ENCODE data around the gene BLVRB. TPM values are rescaled to one million over a fixed set of nuclear protein-coding genes. Genes with fewer than 3 reads are reported as not detected.
A peak's percentile ranks its signal among the peaks of the same experiment; 100 is the strongest.

Gene BLVRB
- polyA plus RNA-seq, 1 of the 3 experiments (the other 2 are of a cell fraction): 85.9 TPM

DNA sequence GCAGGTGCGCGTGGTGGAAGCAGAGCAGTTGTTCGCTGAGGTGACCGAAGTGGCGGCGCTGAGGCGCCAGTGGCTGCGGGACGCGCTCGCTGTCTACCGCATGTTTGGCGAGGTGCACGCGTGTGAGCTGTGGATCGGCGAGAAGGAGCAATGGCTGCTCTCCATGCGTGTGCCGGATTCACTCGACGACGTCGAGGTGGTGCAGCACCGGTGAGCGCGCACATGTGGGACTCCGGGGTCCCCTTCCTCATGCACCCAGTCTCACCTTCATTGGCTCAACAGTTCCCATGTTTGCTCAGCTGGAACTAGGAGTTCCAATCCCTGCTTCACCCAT lies 47.8 kb upstream of the BLVRB start:
- H3K9me2 ChIP-seq: no peaks in the 10 kb centered on the region

DNA sequence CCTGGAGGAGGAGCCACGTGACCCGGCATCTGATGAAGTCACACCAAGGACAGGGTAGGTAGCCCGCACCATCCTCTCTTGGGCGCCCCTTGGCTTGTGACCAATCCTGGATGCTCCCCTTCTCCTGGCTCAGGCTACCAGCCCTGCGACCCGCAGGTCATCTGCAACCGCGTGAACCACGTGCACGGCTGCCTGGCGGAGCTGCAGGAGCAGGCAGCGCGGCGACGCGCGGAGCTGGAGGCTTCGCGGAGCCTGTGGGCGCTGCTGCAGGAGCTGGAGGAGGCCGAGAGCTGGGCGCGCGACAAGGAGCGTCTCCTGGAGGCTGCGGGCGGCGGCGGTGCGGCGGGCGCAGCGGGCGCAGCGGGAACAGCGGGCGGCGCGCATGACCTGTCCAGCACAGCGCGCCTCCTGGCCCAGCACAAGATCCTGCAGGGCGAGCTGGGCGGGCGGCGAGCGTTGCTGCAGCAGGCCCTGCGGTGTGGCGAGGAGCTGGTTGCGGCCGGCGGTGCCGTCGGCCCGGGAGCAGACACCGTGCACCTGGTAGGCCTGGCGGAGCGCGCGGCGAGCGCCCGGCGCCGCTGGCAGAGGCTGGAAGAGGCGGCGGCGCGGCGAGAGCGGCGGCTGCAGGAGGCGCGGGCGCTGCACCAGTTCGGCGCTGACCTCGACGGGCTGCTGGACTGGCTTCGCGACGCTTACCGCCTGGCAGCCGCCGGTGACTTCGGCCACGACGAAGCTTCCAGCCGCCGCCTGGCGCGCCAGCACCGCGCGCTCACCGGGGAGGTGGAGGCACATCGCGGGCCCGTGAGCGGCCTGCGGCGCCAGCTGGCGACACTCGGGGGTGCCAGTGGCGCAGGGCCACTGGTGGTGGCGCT lies 47.2 kb upstream of the BLVRB start:
- Histone ChIP-seq H3K36me3 (replicated peaks in 1 of 2; ENCODE audit: control insufficient read depth in 1 of 2, insufficient read depth in 2 of 2, low read length in 1 of 2) (no peaks in the 10 kb centered on the region), H3K4me3 (ENCODE audit: low read depth in 2 of 2, low read length in 1 of 2) (no peak overlapping the region), H3F3A (replicated peaks; ENCODE audit: insufficient read depth) (no peaks in the 10 kb centered on the region), H3K4me2 (peak overlapping the region; percentile 41; the same call in 1 of the 2 replicates), H2AFZ (ENCODE audit: low read depth) (no peak overlapping the region), H3K79me2 (ENCODE audit: insufficient read depth) (no peaks in the 10 kb centered on the region), H3K9me2 (no peaks in the 10 kb centered on the region), H3K4me1 (ENCODE audit: control insufficient read depth in 1 of 2, insufficient read depth in 2 of 2, low read depth in 1 of 2, low read length in 1 of 2) (no peaks in the 10 kb centered on the region), H4K20me1 (ENCODE audit: insufficient read depth) (no peaks in the 10 kb centered on the region), H3K27me3 (ENCODE audit: insufficient read depth) (no peaks in the 10 kb centered on the region; the same call in 1 of the 2 replicates), H3K9ac (no peak overlapping the region), H3K27ac (ENCODE audit: low read depth in 2 of 2, low read length in 1 of 2) (no peak overlapping the region), H3K9me3 (no peaks in the 10 kb centered on the region)
- 74% methylated on average over 85 of the region's 105 CpGs for WGBS (ENCODE audit: low lambda C conversion rate)
- CTCF ChIA-PET: interaction anchor here (0.6 to 2.1 kb wide), 6 partner anchors 9 to 122 kb away, joined by 3 to 9 read pairs (median 3); no protein-coding TSS in a partner anchor
- TF ChIP-seq EP300 (IDR thresholded peaks at IDR 0.05; ENCODE audit: borderline replicate concordance in 1 of 2, low read depth in 1 of 2, low read length in 1 of 2): no peak
- no peak for TF ChIP-seq YY1 (IDR thresholded peaks at IDR 0.05; ENCODE audit: low read depth)
- no peak for TF ChIP-seq NRF1 (IDR thresholded peaks at IDR 0.05; ENCODE audit: low read depth, low read length)
- TF ChIP-seq TAF1 (IDR thresholded peaks at IDR 0.05; ENCODE audit: borderline replicate concordance, low read depth, low read length): no peak
- TF ChIP-seq, protein P1, sequence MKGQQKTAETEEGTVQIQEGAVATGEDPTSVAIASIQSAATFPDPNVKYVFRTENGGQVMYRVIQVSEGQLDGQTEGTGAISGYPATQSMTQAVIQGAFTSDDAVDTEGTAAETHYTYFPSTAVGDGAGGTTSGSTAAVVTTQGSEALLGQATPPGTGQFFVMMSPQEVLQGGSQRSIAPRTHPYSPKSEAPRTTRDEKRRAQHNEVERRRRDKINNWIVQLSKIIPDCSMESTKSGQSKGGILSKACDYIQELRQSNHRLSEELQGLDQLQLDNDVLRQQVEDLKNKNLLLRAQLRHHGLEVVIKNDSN (IDR thresholded peaks at IDR 0.05; ENCODE audit: borderline replicate concordance, low read depth): no peak
- TF ChIP-seq CHD2 (IDR thresholded peaks at IDR 0.05; ENCODE audit: low read length, partially characterized antibody): no peak
- no peak for TF ChIP-seq FOXJ3 (CRISPR knock-in tag; IDR thresholded peaks at IDR 0.05)
- TF ChIP-seq ELF1 (IDR thresholded peaks at IDR 0.05): no peak
- no peak for TF ChIP-seq SIN3A (IDR thresholded peaks at IDR 0.05; ENCODE audit: borderline replicate concordance, low read depth, low read length)
- TF ChIP-seq POLR2AphosphoS5 (IDR thresholded peaks at IDR 0.05; ENCODE audit: low read depth, low read length): no peak
- no peak for TF ChIP-seq EZH2phosphoT487 (IDR thresholded peaks at IDR 0.05; ENCODE audit: borderline replicate concordance, low read depth)
- TF ChIP-seq, protein P2, sequence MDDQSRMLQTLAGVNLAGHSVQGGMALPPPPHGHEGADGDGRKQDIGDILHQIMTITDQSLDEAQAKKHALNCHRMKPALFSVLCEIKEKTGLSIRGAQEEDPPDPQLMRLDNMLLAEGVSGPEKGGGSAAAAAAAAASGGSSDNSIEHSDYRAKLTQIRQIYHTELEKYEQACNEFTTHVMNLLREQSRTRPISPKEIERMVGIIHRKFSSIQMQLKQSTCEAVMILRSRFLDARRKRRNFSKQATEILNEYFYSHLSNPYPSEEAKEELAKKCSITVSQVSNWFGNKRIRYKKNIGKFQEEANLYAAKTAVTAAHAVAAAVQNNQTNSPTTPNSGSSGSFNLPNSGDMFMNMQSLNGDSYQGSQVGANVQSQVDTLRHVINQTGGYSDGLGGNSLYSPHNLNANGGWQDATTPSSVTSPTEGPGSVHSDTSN (IDR thresholded peaks at IDR 0.05): no peak
- no peak for TF ChIP-seq MXI1 (IDR thresholded peaks at IDR 0.05; ENCODE audit: low read depth, low read length)
- no peak for TF ChIP-seq RAD21 (IDR thresholded peaks at IDR 0.05; ENCODE audit: low read length)
- TF ChIP-seq RXRA (IDR thresholded peaks at IDR 0.05; ENCODE audit: borderline replicate concordance, low read depth): no peak
- no peak for TF ChIP-seq RFX5 (IDR thresholded peaks at IDR 0.05; ENCODE audit: low read length)
- DNase-seq: peak; percentile 66
- POLR2A ChIA-PET: no interaction called here

More for the DNA sequence above, 47.8 kb upstream of the BLVRB start:
- no peak for DNase-seq
- Histone ChIP-seq H3K4me2 (no peak overlapping the region), H3F3A (replicated peaks; ENCODE audit: insufficient read depth) (no peaks in the 10 kb centered on the region), H3K36me3 (replicated peaks in 1 of 2; ENCODE audit: control insufficient read depth in 1 of 2, insufficient read depth in 2 of 2, low read length in 1 of 2) (no peaks in the 10 kb centered on the region), H3K4me3 (ENCODE audit: low read depth in 2 of 2, low read length in 1 of 2) (no peak overlapping the region), H3K9me3 (no peaks in the 10 kb centered on the region), H4K20me1 (ENCODE audit: insufficient read depth) (no peaks in the 10 kb centered on the region), H3K9ac (no peak overlapping the region), H3K27me3 (ENCODE audit: insufficient read depth) (no peaks in the 10 kb centered on the region; the same call in 1 of the 2 replicates), H3K79me2 (ENCODE audit: insufficient read depth) (no peaks in the 10 kb centered on the region), H3K27ac (ENCODE audit: low read depth in 2 of 2, low read length in 1 of 2) (no peak overlapping the region), H2AFZ (ENCODE audit: low read depth) (no peak overlapping the region), H3K4me1 (ENCODE audit: control insufficient read depth in 1 of 2, insufficient read depth in 2 of 2, low read depth in 1 of 2, low read length in 1 of 2) (no peaks in the 10 kb centered on the region)
- 90% methylated on average over 27 of the region's 27 CpGs for WGBS (ENCODE audit: low lambda C conversion rate)
- TF ChIP-seq NRF1 (IDR thresholded peaks at IDR 0.05; ENCODE audit: low read depth, low read length) (no peak), EZH2phosphoT487 (IDR thresholded peaks at IDR 0.05; ENCODE audit: borderline replicate concordance, low read depth) (no peak)
- TF ChIP-seq, protein P2 (IDR thresholded peaks at IDR 0.05): no peak
- CTCF ChIA-PET: interaction anchor here (0.6 to 2.1 kb wide), 5 partner anchors 9 to 121 kb away, joined by 3 to 9 read pairs (median 3); no protein-coding TSS in a partner anchor
- POLR2A ChIA-PET: no interaction called here

All from SK-N-SH (cell line).